KMS-11 (cell line): ENCODE results near the gene CASK.

ENCODE experiments used
- H2AFZ ChIP-seq: fragments of 200-600 bp; sonication (generic); 2 replicates; pipeline ENCODE4 v1.6.1; 2016; ENCODE audit warnings: antibody characterized with exemption, mixed run types, low read depth
- H3K27ac ChIP-seq: fragments of 200-600 bp; sonication (generic); 2 replicates; pipeline ENCODE4 v1.6.1; 2016; ENCODE audit warnings: mild to moderate bottlenecking, mixed run types
- H3K27me3 ChIP-seq: fragments of 200-600 bp; sonication (generic); 2 replicates; pipeline ENCODE4 v1.6.1; 2017; ENCODE audit warnings: mild to moderate bottlenecking, low read depth, mixed run types, moderate library complexity; ENCODE audit not compliant: insufficient read depth
- H3K36me3 ChIP-seq: fragments of 200-600 bp; sonication (generic); 2 replicates; pipeline ENCODE4 v1.6.1; 2017; ENCODE audit warnings: mild to moderate bottlenecking, mixed run types; ENCODE audit not compliant: insufficient read depth
- H3K4me1 ChIP-seq: fragments of 200-600 bp; sonication (generic); 2 replicates; pipeline ENCODE4 v1.6.1; 2016; ENCODE audit warnings: mild to moderate bottlenecking, low read depth, mixed run types; ENCODE audit not compliant: poor library complexity, severe bottlenecking
- H3K4me2 ChIP-seq: fragments of 200-600 bp; sonication (generic); 2 replicates; pipeline ENCODE4 v1.7.0; 2016; ENCODE audit warnings: mild to moderate bottlenecking, mixed run types
- H3K4me3 ChIP-seq: fragments of 200-600 bp; sonication (generic); IDR thresholded peaks from 2 replicates; pipeline ENCODE4 v1.6.1; 2017; ENCODE audit warnings: low read depth, low read length, mixed read lengths; ENCODE audit not compliant: insufficient read depth
- H3K79me2 ChIP-seq: fragments of 200-600 bp; sonication (generic); 2 replicates; pipeline ENCODE4 v1.6.1; 2016; ENCODE audit warnings: low read depth, mixed run types; ENCODE audit not compliant: insufficient read depth
- H3K9ac ChIP-seq: fragments of 200-600 bp; sonication (generic); 2 replicates; pipeline ENCODE4 v1.6.1; 2016; ENCODE audit warnings: mild to moderate bottlenecking, mixed run types
- H4K20me1 ChIP-seq: fragments of 200-600 bp; sonication (generic); 2 replicates; pipeline ENCODE4 v1.6.1; 2016; ENCODE audit warnings: mild to moderate bottlenecking, mixed run types; ENCODE audit not compliant: insufficient read depth
- CTCF ChIP-seq: fragments of 200-600 bp; sonication (generic); conservative IDR thresholded peaks from 2 replicates; pipeline ENCODE4 v1.6.1; 2017; ENCODE audit warnings: low read depth, mild to moderate bottlenecking, antibody characterized with exemption, low read length, moderate library complexity, mixed read lengths

CASK gene

GRCh38 chrX:41602816-41603345 lies 320.5 kb downstream of the CASK start:
- Histone ChIP-seq H3K79me2 (no peaks in the 10 kb centered on the region), H3K4me2 (no peak overlapping the region), H3K4me1 (no peaks in the 10 kb centered on the region), H2AFZ (no peak overlapping the region), H4K20me1 (no peaks in the 10 kb centered on the region), H3K4me3 (no peak overlapping the region), H3K9ac (no peak overlapping the region), H3K27me3 (no peaks in the 10 kb centered on the region), H3K36me3 (no peaks in the 10 kb centered on the region), H3K27ac (no peak overlapping the region)
- no peak for TF ChIP-seq CTCF

- H3K79me2 ChIP-seq = no peaks in the 10 kb centered on the region
- no peak overlapping the region for H3K27ac ChIP-seq
- H3K36me3 ChIP-seq = no peaks in the 10 kb centered on the region
- no peak for TF ChIP-seq CTCF
- no peak overlapping the region for H3K4me3 ChIP-seq
- no peak overlapping the region for H2AFZ ChIP-seq
- H3K9ac ChIP-seq = no peak overlapping the region
- H3K4me2 ChIP-seq = no peak overlapping the region
- no peaks in the 10 kb centered on the region for H4K20me1 ChIP-seq
- no peaks in the 10 kb centered on the region for H3K27me3 ChIP-seq
- H3K4me1 ChIP-seq = no peaks in the 10 kb centered on the region
Measured at GRCh38 chrX:41600291-41600690, 323.1 kb downstream of the CASK start.

GRCh38 chrX:41599507-41599906 lies 323.8 kb downstream of the CASK start:
- no peak overlapping the region for H3K4me2 ChIP-seq

GRCh38 chrX:41596596-41596995 lies 326.8 kb downstream of the CASK start:
- no peak overlapping the region for H2AFZ ChIP-seq
- H3K4me3 ChIP-seq = no peak overlapping the region
- no peak for TF ChIP-seq CTCF
- H3K36me3 ChIP-seq = no peaks in the 10 kb centered on the region
- H3K4me2 ChIP-seq = no peak overlapping the region
- H3K9ac ChIP-seq = no peak overlapping the region
- no peaks in the 10 kb centered on the region for H3K4me1 ChIP-seq
- no peaks in the 10 kb centered on the region for H3K79me2 ChIP-seq
- H4K20me1 ChIP-seq = no peaks in the 10 kb centered on the region
- H3K27me3 ChIP-seq = no peaks in the 10 kb centered on the region
- no peak overlapping the region for H3K27ac ChIP-seq

More at GRCh38 chrX:41599507-41599906, 323.8 kb downstream of the CASK start:
- no peaks in the 10 kb centered on the region for H4K20me1 ChIP-seq
- H3K4me1 ChIP-seq = no peaks in the 10 kb centered on the region
- H2AFZ ChIP-seq = no peak overlapping the region
- no peaks in the 10 kb centered on the region for H3K27me3 ChIP-seq
- no peaks in the 10 kb centered on the region for H3K36me3 ChIP-seq
- no peak overlapping the region for H3K27ac ChIP-seq
- no peaks in the 10 kb centered on the region for H3K79me2 ChIP-seq
- H3K4me3 ChIP-seq = no peak overlapping the region
- no peak overlapping the region for H3K9ac ChIP-seq
- no peak for TF ChIP-seq CTCF
